ENCODE measurements around the gene LRRN2. TPM values are rescaled to one million over a fixed set of nuclear protein-coding genes. Genes with fewer than 3 reads are reported as not detected.
A peak's percentile ranks its signal among the peaks of the same experiment; 100 is the strongest.

The LRRN2 gene
- total and polyA plus RNA-seq, 9 of the 15 experiments (the other 6 are each of a cell fraction or from before 2014, with no cell fraction given): 0.05 TPM; not detected in 8

- TF ChIP-seq RB1 (IDR thresholded peaks at IDR 0.05; ENCODE audit: low read depth) (no peak), MED1 (CRISPR knock-in tag; IDR thresholded peaks at IDR 0.05; ENCODE audit: borderline replicate concordance) (no peak), DMBX1 (CRISPR knock-in tag; IDR thresholded peaks at IDR 0.05; ENCODE audit: borderline replicate concordance) (no peak), SRSF9 (IDR thresholded peaks at IDR 0.05; ENCODE audit: borderline replicate concordance, low read depth, low read length) (no peak), SAFB2 (IDR thresholded peaks at IDR 0.05; ENCODE audit: borderline replicate concordance, low read depth, low read length, severe bottlenecking) (no peak), HMBOX1 (IDR thresholded peaks at IDR 0.05) (no peak), POLR2G (IDR thresholded peaks at IDR 0.05; ENCODE audit: low read depth, low read length) (peak; percentile 45; the same call in 1 of the 2 replicates), ZBTB5 (IDR thresholded peaks at IDR 0.05) (no peak), ZBTB1 (CRISPR knock-in tag; IDR thresholded peaks at IDR 0.05; ENCODE audit: borderline replicate concordance, low read depth) (no peak), TSHZ1 (CRISPR knock-in tag; IDR thresholded peaks at IDR 0.05) (0 out of 2 replicates have a peak, but pooled peaks have one; percentile 27), ETV1 (tag; conservative IDR thresholded peaks at IDR 0.05; ENCODE audit: low read depth) (no peak), FOXK2 (conservative IDR thresholded peaks at IDR 0.05 in 1 of 2, IDR thresholded peaks at IDR 0.05 in 1 of 2; ENCODE audit: low read depth in 2 of 2) (no peak), MTF1 (CRISPR knock-in tag; IDR thresholded peaks at IDR 0.05; ENCODE audit: borderline replicate concordance) (peak; percentile 62; the same call in 1 of the 2 replicates), CBX2 (IDR thresholded peaks at IDR 0.05; ENCODE audit: insufficient read depth, low read length, poor library complexity, severe bottlenecking) (no peak), BMI1 (IDR thresholded peaks at IDR 0.05; ENCODE audit: low read length) (peak; percentile 60; the same call in 1 of the 2 replicates), LARP7 (IDR thresholded peaks at IDR 0.05) (no peak), E2F3 (CRISPR knock-in tag; IDR thresholded peaks at IDR 0.05) (no peak), RCOR1 (IDR thresholded peaks at IDR 0.05; ENCODE audit: borderline replicate concordance in 1 of 2, low read depth in 2 of 2, low read length in 2 of 2) (peak in 1 of 2 experiments; percentile 7; a peak in 1 of 4 replicates), MTA3 (IDR thresholded peaks at IDR 0.05; ENCODE audit: borderline replicate concordance) (0 out of 2 replicates have a peak, but pooled peaks have one; percentile 6), NR2C2 (CRISPR knock-in tag; IDR thresholded peaks at IDR 0.05) (no peak; the same call in 1 of the 2 replicates), NR2C2 (tag; IDR thresholded peaks at IDR 0.05) (peak; percentile 16; the same call in 1 of the 2 replicates), ZNF507 (tag; conservative IDR thresholded peaks at IDR 0.05) (no peak)
Observed at GRCh38 chr1:204706838-204707509, 21.4 kb upstream of the LRRN2 start (continued).

Measured in K562 (cell line).